GM19395 (cell line): Measurements from ENCODE around the gene RNU1-1.
"Not testable (repeated sequence)": the region's sequence is repeated elsewhere in the genome, so short reads cannot be mapped to it uniquely, and the experiment has no call there.

Experiments
- ATAC-seq: cut with Tn5 transposase; IDR thresholded peaks from one replicate; pipeline ENCODE4 v1.9.1; 2021; ENCODE audit warnings: mild to moderate bottlenecking, moderate library complexity; ENCODE audit not compliant: unreplicated experiment

Gene RNU1-1

GRCh38 chr1:16498047-16498446, 16.0 kb downstream of the RNU1-1 start:
- not testable (repeated sequence) for ATAC-seq

DNA sequence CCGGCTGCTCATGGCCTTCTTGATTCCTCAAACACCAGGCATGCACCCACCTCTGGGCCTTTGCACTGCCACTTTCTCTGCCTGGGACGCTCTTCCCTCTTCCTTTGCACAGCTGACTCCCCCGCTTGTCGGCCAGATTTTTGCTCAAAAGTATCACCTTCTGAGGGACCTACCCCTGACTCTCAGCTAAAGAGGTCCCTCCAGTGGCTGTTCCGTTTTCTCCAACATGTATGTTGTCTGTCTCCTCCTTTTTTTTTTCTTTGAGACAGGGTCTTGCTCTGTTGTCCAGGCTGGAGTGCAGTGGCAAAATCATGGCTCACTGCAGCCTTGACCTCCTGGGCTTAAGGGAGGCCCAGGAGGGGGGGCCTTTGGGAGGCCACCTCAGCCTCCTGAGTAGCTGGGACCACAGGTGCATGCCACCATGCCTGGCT, 16.6 kb downstream of the RNU1-1 start:
- not testable (repeated sequence) for ATAC-seq

GRCh38 chr1:16493731-16494130, 20.4 kb downstream of the RNU1-1 start:
- not testable (repeated sequence) for ATAC-seq

GRCh38 chr1:16492937-16493336, 21.1 kb downstream of the RNU1-1 start:
- not testable (repeated sequence) for ATAC-seq

DNA sequence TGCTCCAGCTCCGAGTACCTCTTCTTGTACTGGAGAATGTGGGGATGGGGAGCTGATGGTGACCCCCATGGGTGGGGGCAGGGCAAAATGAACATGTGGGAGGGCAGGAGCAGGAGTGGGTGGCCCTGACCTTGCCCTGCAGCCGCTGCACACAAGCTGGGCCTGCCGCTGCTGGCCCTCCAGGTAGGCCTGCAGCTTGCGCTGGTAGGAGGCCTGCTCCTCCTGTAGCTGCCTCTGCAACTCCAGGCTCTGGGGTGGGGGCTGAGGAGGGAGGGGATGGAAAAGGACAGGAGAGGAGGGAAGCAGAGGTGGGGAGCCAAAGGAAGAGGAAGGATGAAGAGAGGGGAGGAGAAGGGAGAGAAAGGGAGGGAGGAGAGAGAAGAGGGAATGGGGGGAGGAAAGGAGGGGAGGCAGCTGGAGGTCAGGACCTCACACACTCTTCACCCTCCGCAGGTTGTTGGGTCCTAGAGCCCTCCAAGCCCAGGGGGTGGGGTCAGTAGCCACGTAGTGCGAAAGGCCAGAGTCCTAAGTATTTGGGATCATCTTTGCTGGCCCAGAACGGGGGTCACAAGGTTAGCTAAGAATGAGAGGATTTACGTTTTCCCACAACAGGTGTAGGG, 22.9 kb downstream of the RNU1-1 start:
- no peak for ATAC-seq

- not testable (repeated sequence) for ATAC-seq
These were observed 24.7 kb downstream of the RNU1-1 start for GRCh38 chr1:16489195-16489880.

DNA sequence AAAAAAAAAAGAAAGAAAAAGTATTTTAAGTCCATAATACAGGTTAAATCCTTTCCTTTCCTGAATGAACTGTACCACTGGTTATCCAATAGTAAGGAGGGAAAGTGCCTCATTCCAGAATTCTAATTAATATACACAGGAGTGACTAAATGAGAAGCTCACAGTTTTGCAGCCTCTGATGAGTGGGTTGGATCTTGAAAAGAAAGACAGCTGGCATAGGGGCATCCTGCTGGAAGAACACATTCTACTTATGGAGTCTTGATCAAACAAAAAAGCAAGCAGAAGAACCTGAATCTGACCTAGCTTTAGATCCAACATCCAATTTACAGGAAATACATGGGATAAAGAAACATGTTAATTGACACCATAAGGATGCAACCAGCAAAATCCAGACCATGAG, 27.1 kb downstream of the RNU1-1 start:
- not testable (repeated sequence) for ATAC-seq

GRCh38 chr1:16486316-16486715, 27.8 kb downstream of the RNU1-1 start:
- not testable (repeated sequence) for ATAC-seq

- no peak for ATAC-seq
These were observed 29.2 kb downstream of the RNU1-1 start for GRCh38 chr1:16484931-16485330.

DNA sequence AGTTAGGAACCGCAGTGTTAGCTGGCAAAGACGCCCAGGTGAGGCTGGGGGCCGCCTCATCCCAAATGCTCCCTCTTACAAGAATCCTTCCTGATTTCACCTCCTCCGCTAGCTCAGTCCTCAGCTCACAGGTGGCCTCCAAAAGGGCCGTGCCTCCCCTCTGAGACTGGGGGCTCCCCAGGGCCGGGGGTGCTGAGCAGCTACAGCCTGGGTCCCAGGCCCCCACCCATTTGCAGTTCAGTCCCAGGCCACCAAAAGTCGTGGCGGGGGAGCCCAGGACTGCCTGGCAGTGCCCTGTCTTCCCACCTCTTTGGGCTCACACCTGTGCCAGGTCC, 29.6 kb downstream of the RNU1-1 start:
- no peak for ATAC-seq

DNA sequence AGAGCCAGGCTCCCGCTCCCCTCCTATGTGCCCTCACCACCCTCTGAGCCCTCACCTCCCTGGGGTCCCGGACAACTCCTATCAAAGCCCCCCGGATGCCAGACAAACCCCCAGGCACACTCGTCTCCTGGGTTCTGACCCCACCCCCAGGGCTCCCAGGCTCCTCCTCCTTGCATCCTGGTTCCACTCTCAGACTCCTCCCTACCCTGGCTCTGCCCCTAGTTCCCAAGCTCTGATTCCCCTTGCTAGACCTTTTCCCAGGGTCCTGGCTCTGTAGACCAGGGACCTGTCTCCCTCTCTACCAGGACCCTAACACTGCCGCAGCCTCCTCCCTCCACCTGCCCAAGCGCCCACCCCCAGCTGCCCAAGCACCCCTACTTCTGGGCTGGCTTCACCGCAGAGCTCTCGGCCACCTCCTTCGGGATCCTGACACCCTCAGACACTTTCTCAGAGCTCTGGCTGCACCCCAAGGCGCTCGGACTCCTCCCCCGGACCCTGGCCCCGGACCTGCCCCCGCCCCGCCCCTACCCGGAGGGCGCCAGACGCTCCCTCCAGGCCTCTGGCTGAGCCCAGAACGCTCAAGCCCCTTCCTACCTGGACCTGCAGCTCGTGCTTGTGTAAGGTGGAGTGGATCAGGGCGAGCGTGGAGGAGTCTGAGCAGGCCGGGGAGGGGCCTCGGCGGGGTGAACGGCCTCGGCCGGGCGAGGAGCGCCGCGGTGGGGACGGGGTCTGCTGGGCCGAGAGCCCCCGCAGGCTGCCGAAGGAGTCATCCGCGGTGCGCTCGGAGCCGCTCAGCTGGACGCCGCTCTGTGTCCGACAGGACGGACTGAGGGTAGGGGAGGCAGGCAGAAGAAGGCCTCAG, 30.2 kb downstream of the RNU1-1 start:
- not testable (repeated sequence) for ATAC-seq

GRCh38 chr1:16483146-16483545, 30.9 kb downstream of the RNU1-1 start:
- not testable (repeated sequence) for ATAC-seq

DNA sequence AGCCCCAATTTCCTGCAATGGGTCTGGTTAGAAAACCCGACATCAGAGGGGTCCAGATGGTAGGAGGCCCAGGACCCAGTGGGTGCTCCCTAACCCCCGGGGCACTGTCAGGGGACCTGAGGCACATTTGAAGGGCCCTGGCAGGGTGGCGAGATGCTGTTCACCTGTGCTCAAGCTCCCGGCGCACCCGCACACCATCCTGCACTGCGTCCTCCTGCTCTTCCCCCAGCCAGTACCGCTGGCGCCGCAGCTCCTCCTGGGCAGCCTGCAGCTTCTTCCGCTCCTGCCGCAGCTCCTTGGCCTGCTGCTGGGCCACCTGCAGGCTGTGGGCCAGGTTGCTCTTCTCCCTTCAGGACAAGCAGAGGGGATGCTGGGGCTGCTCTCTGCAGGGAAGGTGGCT, 36.0 kb downstream of the RNU1-1 start:
- ATAC-seq: no peak

GRCh38 chr1:16475771-16476770, 38.0 kb downstream of the RNU1-1 start:
- ATAC-seq: not testable (repeated sequence)

DNA sequence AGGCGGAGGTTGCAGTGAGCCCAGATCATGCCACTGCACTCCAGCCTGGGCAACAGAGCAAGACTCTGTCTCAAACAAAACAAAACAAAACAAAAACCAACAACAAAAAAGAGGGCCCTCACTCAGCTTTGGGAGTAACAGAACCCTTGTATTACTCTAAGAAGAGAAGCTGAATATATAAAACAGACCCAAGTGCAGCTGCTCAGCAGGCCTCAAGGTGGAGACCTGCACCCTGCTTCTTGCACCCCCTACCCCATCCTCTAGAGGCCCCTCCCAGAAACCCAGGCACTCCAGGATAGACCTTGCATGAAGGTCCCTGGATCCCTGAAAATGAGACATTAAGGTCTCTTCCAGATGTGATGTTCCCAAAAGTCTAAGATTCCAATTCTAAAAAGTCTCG, 39.2 kb downstream of the RNU1-1 start:
- ATAC-seq: not testable (repeated sequence)

DNA sequence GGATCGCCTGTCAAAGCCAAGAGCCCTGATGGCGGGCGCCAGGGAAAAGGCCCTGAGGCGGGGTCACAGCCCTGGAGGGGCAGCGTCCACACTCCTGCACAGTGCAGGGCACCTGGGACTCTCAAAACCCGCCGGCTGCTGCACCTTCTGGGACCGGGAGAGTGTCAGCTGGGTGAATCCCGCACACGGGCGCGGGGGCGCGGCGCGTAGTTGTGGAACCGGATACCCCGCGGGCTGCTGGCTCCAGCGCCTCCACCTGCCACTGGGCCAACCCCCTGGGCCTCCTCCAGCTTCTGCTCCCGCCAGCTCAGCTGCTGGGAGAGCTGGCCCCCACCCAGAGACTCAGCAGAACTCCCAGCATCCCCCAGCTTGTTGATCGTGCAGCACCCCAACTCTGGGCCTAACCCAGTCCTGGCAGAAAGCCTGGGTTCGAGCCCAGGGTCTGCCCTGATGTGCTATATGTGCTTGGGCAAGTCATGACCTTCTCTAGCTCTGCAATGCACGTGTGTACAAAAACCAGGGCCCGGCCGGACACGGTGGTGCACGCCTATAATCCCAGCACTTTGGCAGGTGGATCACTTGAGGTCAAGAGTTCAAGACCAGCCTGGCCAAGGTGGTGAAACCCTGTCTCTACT, 39.8 kb downstream of the RNU1-1 start:
- no peak for ATAC-seq

DNA sequence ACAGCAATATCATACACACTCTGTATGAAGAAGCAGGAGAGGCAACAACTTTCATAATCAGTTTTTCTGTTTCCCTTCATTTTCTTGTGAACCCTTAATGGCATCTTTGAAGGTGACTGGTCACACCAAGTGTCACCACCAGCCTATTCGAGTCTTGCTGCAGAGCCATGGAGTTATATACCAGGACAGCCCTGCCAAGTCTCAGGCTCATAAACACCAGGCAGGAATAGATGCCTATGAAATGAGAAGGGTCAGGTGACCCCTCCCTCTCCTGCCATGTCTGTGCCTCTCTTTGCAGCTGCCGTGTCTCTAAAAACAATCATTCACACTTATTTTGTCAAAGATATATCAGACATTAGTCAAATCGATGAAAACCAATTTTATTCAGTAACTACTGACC, 45.5 kb downstream of the RNU1-1 start:
- no peak for ATAC-seq

DNA sequence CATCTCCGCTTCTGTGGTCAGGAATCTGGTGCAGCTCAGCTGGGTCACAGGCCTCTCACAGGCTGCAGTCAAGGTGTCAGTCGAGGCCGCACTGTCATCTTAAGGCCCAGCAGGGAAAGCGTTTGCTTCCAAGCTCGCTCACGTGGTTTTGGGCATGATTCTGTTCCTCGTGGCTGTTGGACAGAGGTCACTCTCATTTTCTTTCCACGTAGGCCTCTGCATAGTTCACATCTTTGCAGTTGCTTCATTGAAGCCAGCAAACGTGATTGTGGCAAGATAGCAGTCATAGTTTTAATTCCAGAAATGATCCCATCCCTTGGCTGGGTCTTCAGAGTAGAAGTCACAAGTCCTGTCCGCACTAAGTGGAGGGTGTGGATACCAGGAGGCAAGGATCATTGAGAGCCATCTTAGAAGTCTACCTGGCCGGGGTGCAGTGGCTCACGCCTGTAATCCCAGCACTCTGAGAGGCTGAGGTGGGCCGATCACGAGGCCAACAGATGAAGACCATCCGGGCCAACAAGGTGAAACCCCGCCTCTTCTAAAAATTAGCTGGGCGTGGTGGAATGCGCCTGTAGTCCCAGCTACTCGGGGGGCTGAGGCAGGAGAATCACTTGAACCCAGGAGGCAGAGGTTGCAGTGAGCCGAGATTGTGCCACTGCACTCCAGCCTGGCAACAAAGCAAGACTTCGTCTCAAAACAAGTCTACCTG, 49.0 kb downstream of the RNU1-1 start:
- ATAC-seq: no peak
